Left hindlimb (tissue), 1 donor: ENCODE results near the gene MINDY4.

Experiments
- DNase-seq: peaks from one replicate; pipeline ENCODE4 v3.0.0-alpha.2; 2018

MINDY4 gene

DNA sequence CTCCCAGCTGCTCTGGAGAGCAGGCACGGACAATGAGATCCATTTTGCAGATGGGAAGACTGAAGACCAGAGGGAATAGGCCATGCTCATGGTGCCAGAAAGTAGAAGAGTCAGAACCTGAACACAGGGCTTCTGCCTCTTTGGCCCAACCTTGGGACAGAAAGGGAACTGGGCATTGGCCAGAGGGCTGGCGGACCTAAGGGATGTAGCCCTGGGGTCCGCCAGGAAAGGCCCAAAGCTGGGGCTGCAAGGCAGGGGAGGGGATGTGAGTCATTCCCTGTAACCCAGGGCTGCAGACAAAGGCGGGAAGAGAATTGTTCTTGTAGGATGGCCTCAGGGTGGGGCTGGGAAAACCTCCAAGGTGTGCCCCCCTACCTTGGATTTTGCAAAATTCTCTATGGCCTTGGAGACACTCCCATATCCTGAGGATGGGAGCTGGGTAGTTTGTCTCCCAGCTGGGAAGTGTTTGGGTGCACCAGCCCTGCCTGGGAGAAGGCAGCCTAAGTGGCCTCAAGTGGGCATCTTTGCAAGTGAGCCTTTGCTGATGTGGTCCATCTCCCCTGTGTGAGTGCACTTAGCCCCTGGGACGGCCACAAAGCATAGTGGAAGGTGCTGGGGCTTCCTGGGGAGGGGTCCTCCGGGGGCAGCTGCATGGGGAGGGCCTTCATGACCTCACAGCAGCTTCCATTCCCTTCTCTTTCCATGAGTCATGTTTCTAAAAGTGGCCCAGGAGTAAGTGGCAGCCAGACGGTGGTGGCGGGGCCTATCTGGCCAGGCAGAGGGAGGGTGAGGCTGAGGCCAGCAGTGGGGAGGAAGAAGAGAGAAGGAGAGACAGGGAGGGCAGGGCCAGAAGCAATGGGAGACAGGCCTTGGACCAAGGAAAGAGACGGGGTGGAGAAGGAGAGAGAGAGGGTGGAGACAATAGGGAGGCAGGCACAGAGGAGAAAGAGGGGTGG is 149.6 kb downstream of the MINDY4 start:
- peak; percentile 70 for DNase-seq

DNA sequence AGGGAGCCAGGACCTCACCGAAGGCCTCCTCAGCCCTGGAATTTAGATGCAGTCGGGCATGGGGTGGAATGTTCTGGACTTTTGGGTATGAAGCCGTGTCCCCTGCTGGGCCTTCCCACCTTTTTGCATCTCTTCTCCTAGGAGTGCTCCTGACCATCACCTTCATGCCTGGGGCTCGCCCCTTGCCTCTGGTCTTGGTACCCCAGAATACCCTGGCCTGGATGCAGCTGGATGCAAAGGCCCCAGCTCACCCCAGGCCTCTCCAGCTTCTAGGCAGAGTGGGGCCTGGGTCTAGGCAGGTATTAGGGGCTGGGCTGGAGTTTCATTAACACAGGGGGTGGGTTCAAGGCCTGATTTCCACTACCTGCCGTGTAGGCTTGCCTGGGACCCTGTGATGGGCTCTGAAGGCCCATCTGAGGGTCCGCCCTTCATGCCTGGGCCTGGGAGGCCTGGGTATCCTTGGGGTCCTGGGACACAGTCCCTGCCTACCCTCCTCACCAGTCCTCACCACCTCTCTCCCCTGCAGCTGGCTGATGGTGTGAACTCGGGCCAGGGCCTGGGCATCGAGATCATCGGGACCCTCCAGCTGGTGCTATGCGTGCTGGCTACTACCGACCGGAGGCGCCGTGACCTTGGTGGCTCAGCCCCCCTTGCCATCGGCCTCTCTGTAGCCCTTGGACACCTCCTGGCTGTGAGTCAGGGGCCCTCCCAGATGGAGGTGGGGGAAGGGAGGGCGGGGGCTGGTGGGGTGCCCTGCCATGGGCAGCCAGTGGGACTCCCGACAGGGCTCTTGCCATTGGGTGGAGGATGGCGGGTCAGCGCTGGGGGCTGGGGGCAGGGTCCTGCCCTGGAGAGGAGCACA is 150.6 kb downstream of the MINDY4 start:
- peak; percentile 18 for DNase-seq

DNA sequence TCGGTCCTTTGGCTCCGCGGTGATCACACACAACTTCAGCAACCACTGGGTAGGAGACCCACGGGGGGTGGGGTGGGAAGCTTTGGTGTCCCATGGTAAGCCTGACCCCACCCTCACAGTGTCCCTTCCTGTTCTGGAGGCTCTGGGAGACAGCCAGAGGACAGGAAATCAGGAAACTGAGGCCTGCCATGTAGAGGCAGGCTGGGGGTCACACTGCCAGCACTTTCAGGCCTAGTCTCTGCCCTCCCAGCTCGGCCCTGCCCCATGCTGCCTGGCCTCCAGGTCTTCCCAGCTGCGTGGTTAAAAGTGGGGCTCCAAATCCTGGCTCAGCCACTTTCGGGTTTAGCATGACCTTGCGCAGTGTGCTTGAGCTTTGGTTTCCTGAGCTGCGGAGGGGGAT is 151.4 kb downstream of the MINDY4 start:
- peak; percentile 31 for DNase-seq

DNA sequence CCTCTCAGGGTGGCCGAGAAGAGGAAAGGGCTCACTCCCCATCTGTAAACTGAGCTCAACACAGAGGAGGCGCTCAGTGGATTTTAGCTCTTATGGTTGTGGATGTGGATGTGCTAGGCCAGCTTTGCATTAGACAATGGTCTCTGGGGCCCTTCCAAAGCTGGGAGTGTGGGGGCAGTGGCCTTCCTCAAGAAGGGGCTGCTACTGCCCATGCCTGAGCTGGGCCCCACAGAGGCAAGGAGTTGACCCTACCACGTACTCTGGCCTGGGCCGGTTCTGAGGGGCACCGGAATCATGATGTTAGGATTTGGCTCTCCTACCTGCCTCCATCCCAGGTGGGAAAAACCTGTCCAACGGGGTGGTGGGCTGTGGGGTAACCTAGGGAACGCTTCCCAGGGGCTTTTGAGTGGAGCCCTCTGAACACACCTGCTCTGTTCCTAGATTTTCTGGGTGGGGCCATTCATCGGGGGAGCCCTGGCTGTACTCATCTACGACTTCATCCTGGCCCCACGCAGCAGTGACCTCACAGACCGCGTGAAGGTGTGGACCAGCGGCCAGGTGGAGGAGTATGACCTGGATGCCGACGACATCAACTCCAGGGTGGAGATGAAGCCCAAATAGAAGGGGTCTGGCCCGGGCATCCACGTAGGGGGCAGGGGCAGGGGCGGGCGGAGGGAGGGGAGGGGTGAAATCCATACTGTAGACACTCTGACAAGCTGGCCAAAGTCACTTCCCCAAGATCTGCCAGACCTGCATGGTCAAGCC is 152.0 kb downstream of the MINDY4 start:
- peak; percentile 17 for DNase-seq

DNA sequence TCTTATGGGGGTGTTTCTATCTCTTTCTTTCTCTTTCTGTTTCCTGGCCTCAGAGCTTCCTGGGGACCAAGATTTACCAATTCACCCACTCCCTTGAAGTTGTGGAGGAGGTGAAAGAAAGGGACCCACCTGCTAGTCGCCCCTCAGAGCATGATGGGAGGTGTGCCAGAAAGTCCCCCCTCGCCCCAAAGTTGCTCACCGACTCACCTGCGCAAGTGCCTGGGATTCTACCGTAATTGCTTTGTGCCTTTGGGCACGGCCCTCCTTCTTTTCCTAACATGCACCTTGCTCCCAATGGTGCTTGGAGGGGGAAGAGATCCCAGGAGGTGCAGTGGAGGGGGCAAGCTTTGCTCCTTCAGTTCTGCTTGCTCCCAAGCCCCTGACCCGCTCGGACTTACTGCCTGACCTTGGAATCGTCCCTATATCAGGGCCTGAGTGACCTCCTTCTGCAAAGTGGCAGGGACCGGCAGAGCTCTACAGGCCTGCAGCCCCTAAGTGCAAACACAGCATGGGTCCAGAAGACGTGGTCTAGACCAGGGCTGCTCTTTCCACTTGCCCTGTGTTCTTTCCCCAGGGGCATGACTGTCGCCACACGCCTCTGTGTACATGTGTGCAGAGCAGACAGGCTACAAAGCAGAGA is 152.7 kb downstream of the MINDY4 start:
- DNase-seq, result peak; percentile 15

DNA sequence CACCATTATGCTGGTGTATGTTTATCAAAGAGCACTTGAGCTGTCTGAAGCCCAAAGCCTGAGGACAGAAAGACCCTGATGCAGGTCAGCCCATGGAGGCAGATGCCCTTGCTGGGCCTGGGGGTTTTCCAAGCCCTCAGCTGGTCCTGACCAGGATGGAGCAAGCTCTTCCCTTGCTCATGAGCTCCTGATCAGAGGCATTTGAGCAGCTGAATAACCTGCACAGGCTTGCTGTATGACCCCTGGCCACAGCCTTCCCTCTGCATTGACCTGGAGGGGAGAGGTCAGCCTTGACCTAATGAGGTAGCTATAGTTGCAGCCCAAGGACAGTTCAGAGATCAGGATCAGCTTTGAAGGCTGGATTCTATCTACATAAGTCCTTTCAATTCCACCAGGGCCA is 153.4 kb downstream of the MINDY4 start:
- DNase-seq, result no peak

DNA sequence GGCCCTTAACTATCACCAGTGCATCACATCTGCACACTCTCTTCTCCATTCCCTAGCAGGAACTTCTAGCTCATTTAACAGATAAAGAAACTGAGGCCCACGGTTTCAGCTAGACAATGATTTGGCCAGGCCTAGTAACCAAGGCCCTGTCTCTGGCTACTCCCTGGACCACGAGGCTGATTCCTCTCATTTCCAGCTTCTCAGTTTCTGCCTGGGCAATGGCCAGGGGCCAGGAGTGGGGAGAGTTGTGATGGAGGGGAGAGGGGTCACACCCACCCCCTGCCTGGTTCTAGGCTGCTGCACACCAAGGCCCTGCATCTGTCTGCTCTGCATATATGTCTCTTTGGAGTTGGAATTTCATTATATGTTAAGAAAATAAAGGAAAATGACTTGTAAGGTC is 153.9 kb downstream of the MINDY4 start:
- DNase-seq, result no peak

DNA sequence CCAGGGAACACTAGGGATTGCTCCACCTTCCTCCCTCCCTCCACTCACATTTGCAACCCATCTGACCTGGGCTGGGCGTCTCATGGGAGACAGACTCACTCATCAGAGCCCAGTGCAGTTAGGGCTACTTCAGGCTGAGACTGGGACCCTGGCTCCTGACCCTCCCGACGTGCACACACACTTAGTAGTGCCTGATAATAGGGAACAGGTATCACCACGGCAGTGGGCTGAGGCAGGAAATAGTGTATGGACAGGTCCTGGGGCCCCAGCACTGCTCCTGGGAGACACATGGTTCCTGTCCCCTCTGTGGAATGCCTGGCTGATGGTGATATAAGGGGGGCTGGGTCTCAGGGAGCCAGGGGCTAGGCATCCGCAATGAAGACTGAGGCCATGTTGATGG is 154.7 kb downstream of the MINDY4 start:
- DNase-seq, result no peak

DNA sequence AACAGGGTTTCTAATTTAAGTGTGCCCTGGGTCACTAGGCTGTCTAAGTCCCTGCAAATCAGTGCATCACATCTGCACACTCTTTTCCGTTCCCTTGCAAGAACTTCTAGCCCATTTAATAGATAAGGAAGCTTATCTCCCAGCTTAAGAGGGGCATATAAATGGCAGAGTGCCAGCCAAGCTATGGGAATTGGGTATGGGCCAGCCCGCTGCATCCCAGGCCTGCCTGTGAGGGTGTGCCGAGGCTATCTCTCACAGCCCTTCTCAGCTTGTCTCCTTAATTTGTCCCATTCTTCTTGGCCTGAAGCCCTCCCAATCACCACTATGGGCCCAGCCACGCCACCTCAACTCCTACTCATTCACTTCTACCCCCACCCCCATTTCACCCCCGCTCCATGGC is 155.1 kb downstream of the MINDY4 start:
- DNase-seq, result no peak

DNA sequence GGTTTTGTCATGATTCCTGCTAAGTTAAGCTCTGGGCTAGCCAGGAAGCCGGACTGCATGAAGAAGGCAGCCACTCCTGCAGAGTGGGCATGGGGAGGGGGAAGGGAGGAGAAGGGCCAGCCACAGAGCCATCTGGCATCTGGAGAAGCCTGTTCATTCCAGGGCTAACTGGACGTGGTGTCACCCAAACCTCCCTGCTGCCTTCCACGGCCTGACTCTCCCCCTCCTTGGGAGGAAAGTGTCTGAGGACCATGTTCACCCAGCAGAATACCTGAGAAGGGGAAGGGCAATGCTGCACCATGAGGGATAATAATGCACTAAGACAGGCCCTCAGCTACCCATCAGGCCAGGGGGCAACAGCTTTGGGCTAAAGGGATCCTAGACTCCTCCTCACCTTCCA is 155.8 kb downstream of the MINDY4 start:
- DNase-seq, result no peak

DNA sequence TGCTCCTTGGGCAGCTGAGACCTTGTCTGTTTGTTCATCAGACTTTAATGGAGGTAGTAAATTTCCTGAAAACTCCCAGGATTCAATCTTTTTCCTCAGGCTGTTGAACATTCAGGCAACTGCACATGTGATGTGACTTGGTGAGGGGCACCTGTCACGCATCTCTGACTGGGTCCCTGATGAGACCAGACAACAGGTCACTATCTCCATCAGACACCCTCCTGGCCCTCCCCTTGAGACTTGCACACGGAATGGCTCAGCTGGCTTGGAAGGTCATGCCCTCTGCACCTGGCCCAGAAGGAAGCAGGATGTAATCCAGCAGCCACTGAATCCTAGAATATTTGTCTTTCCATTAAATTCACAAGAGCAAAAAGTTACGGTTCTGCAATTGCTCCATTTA is 156.3 kb downstream of the MINDY4 start:
- no peak for DNase-seq

DNA sequence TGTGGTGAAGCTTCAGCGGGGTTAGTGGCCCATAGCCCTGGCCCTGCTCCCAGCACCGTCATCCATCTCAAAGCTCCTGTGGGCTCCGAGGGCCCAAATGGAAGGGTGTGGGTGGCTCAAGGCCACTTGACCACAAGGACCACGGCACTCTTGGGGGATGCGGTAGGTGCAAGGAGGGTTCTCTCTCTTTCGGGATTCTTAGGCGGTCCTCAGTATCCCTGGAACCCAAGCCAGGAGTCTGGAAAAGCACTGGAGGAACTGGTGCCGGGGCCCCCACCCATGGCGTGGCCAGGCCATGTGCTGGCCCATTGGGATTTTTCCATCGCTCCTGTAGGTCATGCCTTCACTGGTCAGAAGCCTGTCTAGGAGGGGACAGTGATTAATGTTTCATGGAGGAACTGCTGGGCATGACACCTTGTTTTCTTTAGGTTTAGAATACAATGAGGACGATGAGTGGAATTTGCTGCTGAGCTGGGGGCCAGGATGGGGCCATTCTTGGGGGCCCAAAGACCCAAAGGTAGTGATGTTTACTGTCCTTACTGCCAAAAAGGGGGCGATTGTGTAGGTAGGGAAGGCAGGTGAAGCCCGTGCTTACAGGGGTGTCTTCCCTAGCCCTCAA is 157.1 kb downstream of the MINDY4 start:
- DNase-seq, result no peak

DNA sequence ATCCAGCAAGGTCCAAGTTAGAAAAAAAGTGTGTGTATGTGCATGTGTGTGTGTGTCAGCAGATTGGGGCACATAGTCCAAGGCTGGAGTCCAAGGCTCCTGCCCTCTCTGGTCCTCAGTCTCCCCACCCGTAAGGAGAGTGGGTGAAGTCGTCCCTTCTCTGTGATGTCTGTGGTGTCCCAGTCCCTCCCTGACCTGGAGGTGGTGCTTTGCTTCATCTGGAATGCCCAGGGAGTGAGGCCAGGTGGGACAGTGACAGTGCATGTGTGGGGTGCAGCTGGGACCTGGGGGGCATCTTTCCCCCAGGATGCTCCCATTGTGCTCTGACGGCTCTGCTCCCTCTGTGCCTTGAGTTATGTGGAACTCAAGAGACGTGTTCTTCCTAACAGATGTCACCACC is 158.5 kb downstream of the MINDY4 start:
- DNase-seq, result no peak

DNA sequence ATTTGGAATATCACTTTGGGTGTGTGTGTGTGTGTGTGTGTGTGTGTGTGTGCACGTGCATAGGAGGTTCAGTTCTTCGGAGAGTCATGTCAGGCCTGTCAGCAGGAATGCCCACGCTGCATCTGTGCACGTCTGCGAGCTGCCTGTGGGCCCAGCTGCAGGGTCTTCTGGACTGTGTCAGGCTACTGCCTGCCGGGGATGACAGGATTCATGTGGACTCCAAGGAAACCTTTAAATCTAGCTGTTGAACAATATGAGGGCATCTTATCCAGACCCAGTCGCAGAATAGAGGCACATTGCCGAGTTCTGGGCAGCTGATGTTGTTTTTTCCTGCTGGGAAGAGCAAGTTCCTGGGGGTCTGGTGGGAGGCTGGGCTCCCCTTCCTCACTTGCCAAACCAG is 159.4 kb downstream of the MINDY4 start:
- DNase-seq, result peak; percentile 43

DNA sequence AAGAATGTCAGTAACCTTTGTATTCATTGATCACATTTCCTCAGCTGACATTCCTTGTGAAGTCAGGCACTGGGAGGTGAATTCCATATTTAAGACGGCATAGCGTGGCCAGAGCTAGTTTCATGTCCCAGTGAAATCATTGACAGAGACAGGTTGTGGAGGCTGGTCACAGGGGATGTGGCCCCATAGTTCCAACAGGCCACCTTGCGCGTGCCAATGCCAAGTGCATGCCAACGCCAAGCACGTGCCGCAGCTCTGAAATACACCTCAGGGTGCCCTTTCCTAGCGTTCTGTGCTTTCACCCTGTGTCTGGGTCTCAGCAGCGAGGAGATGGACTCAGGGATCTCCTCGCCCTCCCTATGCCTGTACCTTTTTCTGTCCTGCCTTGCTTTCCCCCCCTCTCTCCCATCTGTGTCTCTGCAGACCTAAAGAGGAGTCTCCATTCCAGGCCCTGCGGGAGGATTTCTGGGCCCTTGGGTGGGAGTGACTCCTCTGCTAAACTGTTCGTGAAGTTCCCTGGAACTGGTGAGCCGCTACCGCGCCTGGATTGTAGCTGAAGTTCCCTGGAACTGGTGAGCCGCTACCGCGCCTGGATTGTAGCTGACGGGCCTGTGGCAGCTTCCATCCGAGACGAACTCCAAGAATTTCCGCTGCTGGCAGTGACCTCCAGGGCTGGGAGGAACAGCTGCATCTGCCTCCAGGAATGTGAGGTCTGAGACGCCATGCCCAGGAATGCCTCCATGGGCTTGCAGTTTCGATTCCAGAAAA is 160.1 kb downstream of the MINDY4 start:
- peak; percentile 61 for DNase-seq

DNA sequence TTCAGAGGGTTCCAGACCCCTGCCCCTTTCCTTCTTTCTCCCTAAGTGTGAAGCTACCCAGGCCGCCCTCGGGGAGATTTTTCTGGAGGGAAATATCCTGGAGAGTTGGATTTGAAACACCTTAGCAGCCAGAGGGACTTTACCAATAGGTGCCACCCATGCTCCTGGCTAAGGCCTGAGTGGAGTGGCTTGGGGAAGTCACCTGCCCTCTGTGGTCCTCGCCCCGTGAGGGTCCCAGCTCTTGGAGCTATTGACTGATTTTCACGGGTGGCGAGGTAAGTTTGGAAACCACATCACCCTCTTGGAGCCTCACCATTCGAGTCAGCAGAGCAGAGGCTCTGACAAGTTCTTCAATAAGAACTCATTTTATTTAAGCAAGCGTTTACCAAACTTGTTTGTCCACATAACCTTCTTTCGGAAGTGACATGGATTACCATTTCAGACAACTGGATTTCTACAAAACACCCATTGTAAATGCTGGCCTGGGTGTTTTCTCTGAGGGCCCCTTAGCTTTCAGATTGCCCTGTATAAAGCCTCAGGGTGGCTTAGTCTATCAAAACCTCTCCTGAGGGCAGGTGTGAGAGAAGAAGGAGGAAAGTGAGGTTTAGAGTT is 160.8 kb downstream of the MINDY4 start:
- DNase-seq, result no peak

DNA sequence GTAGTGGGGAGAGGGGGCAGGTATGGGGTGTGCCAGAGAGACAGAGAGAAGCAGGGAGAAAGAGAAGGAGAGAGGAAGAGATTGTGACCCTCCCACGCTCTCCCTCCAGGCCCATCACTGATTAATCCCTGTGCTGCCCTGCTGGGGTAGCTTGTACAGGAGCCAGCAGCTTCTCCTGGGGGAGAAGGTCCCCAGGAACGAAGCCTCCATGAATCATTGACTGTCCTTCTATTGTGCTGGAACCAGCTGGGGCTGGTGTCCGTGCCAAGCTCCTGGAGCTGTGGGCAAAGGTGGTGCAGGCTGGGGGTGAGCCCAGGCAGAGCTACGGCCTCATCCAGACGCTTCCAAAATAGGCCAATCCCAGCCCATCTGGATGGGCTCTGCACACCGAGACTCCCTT is 161.3 kb downstream of the MINDY4 start:
- no peak for DNase-seq

DNA sequence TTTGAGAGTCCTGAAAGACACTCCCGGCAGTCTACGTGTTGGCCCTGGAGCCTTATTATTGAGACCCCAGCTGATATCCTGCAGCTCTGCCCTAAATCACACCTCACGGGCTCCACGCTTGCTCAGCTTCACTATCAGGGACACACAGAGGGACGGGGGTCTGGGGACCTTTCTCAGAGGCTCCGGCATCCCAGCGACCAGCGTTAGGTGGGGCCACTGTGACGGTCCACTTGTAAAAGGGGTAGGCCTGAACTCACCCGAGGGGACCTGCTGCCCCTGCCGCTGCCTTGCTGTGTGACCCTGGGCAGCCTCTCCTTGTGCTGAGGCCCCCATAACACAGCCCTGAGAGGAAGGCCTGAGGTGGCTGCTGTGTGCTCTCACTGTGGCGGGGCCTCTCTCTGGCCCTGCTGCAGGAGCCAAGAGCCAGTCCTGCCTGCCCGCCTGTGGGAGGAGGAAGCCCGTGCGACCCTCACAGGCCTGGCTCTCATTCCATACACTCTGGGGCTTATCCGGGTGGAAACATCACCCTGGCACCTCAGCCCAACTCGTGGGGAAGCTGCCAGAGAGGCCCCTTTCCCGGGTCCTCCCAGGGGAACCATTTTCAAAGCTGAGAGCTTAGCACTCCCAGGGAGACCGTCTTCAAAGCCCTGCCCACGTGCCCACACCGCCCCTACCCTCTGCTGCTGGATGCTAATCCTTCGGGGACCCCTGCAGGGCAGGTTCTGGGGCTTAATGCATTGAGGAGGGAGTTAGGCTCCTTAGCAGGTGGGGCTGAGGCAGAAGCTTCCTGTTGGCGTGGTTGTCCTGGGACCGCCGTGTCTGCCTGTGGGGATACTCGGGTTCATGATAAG is 162.1 kb downstream of the MINDY4 start:
- DNase-seq, result no peak

DNA sequence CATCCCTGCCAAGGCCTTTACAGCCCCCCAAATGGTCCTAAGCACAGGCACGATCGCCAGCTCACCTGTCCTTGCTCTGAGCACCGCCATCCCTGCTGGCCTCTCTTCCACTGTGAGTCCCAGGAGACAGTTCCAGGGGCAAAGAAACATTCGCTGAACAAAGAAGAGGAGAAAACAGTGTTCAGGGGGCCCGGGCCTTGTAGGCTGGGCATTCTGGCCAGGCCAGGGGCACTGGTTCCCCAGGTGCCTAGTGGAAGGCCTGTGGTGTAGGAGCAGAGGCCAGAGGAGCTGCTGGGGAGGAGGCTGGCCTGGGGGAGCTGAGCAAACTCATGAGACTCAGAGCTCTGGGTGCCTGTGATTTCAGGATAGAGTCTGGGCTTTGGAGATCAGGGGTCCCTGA is 163.0 kb downstream of the MINDY4 start:
- no peak for DNase-seq
